Measurements from ENCODE around the gene ARSB.
"Not testable (repeated sequence)": the region's sequence is repeated elsewhere in the genome, so short reads cannot be mapped to it uniquely, and the experiment has no call there.

Gene ARSB

GRCh38 chr5:78995521-78996007, 10.5 kb upstream of the ARSB start:
- DNase-seq (no peak), ATAC-seq (no peak)

GRCh38 chr5:78993165-78993564, 8.1 kb upstream of the ARSB start:
- DNase-seq, result no peak
- ATAC-seq, result peak; percentile 88

GRCh38 chr5:78992146-78992545, 7.0 kb upstream of the ARSB start:
- DNase-seq, result no peak
- no peak for ATAC-seq

GRCh38 chr5:78989080-78989479, 4.0 kb upstream of the ARSB start:
- ATAC-seq (no peak), DNase-seq (no peak)

GRCh38 chr5:78985725-78986223, 664 bp upstream of the ARSB start:
- DNase-seq, result peak; percentile 70
- peak; percentile 84 for ATAC-seq

- DNase-seq, result peak; percentile 86
- peak; percentile 62 for ATAC-seq
Observed at GRCh38 chr5:78984439-78985115, 533 bp downstream of the ARSB start.

- ATAC-seq, result no peak
- no peak for DNase-seq
Observed at GRCh38 chr5:78983601-78984438, 1.3 kb downstream of the ARSB start.

GRCh38 chr5:78983194-78983593, 1.9 kb downstream of the ARSB start:
- DNase-seq, result not testable (repeated sequence)

GRCh38 chr5:78979909-78980308, 5.2 kb downstream of the ARSB start:
- DNase-seq (no peak), ATAC-seq (no peak)

More at GRCh38 chr5:78983194-78983593, 1.9 kb downstream of the ARSB start:
- not testable (repeated sequence) for ATAC-seq

- peak; percentile 60 for ATAC-seq
Observed at GRCh38 chr5:78979117-78979742, 5.9 kb downstream of the ARSB start.

GRCh38 chr5:78975035-78975434, 10.1 kb downstream of the ARSB start:
- ATAC-seq (no peak), DNase-seq (no peak)

More at GRCh38 chr5:78979117-78979742, 5.9 kb downstream of the ARSB start:
- DNase-seq, result peak; percentile 35

- ATAC-seq (no peak), DNase-seq (no peak)
Observed at GRCh38 chr5:78974601-78975000, 10.5 kb downstream of the ARSB start.

GRCh38 chr5:78974011-78974410, 11.1 kb downstream of the ARSB start:
- no peak for ATAC-seq
- DNase-seq, result no peak

GRCh38 chr5:78972654-78973428, 12.3 kb downstream of the ARSB start:
- DNase-seq (no peak), ATAC-seq (no peak)

GRCh38 chr5:78971998-78972397, 13.1 kb downstream of the ARSB start:
- ATAC-seq (no peak), DNase-seq (no peak)

- DNase-seq (no peak), ATAC-seq (no peak)
Observed at GRCh38 chr5:78968781-78969180, 16.3 kb downstream of the ARSB start.

- DNase-seq, result no peak
- ATAC-seq, result no peak
Observed at GRCh38 chr5:78964889-78965288, 20.2 kb downstream of the ARSB start.

GRCh38 chr5:78961743-78962142, 23.4 kb downstream of the ARSB start:
- no peak for DNase-seq

GRCh38 chr5:78959767-78960166, 25.3 kb downstream of the ARSB start:
- ATAC-seq, result no peak
- no peak for DNase-seq

More at GRCh38 chr5:78961743-78962142, 23.4 kb downstream of the ARSB start:
- no peak for ATAC-seq

GRCh38 chr5:78958672-78959445, 26.3 kb downstream of the ARSB start:
- DNase-seq (no peak), ATAC-seq (no peak)

- ATAC-seq (no peak), DNase-seq (no peak)
Observed at GRCh38 chr5:78956901-78957300, 28.2 kb downstream of the ARSB start.

Measured in stimulated activated naive CD8-positive, alpha-beta T cell treated with anti-CD3 and anti-CD28 coated beads, Interleukin-15, Interleukin-2, amounts not matched to agents 100 U/mL and 50 U/mL, for 24 hours (primary cell).